HL-60/S4 treated with retinoic acid at 250 ng/mL for 4 days and 3 days (cell line): Measurements from ENCODE around the gene HSD3B2.

Experiments used
- in situ Hi-C: fragments of 300-500 bp; cut with MboI; formaldehyde crosslinking; loops from 2 replicates; pipeline ENCODE4 v1.7.0; 2022; ENCODE audit warnings: low sequenced_read_pairs

Gene HSD3B2

GRCh38 chr1:119452091-119452490 lies 37.1 kb downstream of the HSD3B2 start:
- in situ Hi-C loops, result no loop called here

GRCh38 chr1:119453021-119453420 lies 38.1 kb downstream of the HSD3B2 start:
- in situ Hi-C loops, result no loop called here

DNA sequence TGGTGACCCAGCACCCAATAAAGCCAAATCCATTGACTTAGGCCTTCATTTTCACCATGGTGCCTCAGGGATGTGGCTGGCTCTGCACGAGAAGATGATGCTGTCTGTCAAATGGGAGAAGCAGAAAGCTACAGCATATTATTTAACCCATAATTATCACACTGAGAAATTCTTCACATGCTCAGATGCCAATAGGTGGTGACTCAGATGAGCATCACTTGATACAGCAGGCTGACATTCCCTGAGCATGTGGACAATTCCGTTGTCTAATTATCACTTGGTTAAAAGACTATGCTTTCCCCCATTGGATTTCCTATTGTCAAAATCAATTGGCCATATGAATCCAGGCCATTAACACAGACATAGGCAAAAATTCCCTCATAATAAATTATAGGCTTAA lies 48.0 kb downstream of the HSD3B2 start:
- in situ Hi-C loops, result no loop called here

- in situ Hi-C loops, result no loop called here
Measured at GRCh38 chr1:119463569-119463968, 48.6 kb downstream of the HSD3B2 start.

GRCh38 chr1:119466445-119466844 lies 51.5 kb downstream of the HSD3B2 start:
- in situ Hi-C loops, result no loop called here

GRCh38 chr1:119467219-119467618 lies 52.3 kb downstream of the HSD3B2 start:
- in situ Hi-C loops, result no loop called here

GRCh38 chr1:119467857-119468668 lies 53.1 kb downstream of the HSD3B2 start:
- in situ Hi-C loops, result no loop called here

DNA sequence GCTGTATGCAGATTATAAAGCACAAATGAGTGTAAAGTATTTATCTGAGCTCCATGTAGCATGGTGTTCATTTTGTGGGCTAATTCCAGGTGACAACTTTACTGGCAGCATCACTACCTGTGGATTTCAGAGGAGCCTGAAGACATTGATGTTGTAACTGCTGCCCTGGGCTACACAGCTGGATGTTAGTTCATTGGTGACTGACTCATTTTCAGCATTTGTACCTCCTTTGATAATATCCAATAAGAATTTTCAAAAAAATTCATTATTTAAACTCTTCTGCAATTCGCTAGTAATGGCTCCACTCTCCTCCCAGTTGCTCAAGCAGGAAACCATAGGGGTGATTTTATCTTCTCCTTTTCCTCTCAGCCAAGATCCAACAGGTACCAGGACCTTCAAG lies 54.8 kb downstream of the HSD3B2 start:
- in situ Hi-C loops, result no loop called here

DNA sequence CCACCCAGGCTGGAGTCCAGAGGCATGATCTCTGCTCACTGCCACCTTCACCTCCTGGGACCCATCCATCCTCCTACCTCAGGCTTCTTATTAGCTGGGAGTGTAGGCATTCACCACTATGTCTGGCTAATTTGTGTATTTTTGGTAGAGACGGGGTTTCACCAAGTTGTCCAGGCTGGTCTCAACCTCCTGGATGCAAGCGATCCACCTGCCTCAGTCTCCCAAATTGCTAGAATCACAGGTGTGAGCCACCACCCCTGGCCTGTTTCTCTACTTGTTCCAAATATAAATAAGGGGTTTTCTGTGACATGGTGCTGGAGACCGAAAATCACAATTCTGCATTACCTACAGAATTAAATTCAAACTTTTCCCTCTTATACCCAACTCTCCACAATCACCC lies 55.4 kb downstream of the HSD3B2 start:
- in situ Hi-C loops, result no loop called here

- in situ Hi-C loops, result no loop called here
Measured at GRCh38 chr1:119470958-119471357, 56.0 kb downstream of the HSD3B2 start.

- in situ Hi-C loops, result no loop called here
Measured at GRCh38 chr1:119471566-119471965, 56.6 kb downstream of the HSD3B2 start.

DNA sequence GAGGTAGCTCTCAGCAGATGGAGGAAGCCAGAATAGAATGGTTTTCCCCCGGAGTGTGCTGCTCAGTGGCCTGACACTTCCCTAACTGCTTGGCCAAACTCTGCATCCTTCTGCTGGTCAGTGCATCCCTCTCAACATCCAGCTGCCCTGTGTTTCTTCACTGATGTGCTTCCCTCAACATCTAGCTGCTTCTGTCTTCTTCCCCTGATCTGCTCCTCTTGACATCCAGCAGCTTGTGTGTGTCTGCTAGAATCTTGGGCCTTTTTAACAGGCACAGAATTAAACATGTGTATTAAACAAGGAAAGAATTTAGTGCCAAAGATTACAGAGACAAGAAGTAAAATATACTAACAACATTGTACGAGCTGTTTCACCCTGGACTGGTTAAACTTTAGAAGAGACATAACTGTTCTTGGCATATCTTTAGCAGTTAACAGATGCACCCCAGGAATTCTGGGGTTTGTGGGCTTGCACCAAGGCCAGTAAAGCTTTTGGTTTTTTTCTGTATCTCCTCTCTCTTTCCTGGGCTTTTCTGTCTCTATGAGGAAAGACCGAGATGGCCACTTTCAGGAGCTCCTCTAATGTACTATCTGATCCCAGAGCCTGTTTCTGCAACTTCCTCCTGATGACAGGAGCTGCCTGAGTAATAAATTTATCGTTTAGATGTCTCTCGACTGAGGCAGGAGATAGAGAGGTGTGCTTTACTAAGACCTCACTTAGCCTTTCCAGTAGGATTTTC lies 57.3 kb downstream of the HSD3B2 start:
- in situ Hi-C loops, result no loop called here
